DND-41 (cell line): ENCODE data around the gene PGGT1B.

Source experiments
- CTCF ChIP-seq: IDR thresholded peaks from 2 replicates; pipeline ENCODE4 v1.5.1; 2012; ENCODE audit warnings: borderline replicate concordance, low read length, moderate library complexity, mild to moderate bottlenecking; ENCODE audit not compliant: poor library complexity, severe bottlenecking; ENCODE audit errors: extremely low read depth
- EZH2 ChIP-seq: IDR thresholded peaks from 3 replicates; pipeline ENCODE4 v1.6.1; 2012; ENCODE audit warnings: borderline replicate concordance, low read depth, mild to moderate bottlenecking, moderate library complexity, low read length, inconsistent platforms; ENCODE audit not compliant: severe bottlenecking

- no peak for TF ChIP-seq CTCF
- no peak for TF ChIP-seq EZH2
These were observed 711 bp downstream of the PGGT1B start for GRCh38 chr5:115262011-115262320.
